ENCODE results near the gene TRIO.
A peak's percentile ranks its signal among the peaks of the same experiment; 100 is the strongest.
"Not testable (repeated sequence)": the region's sequence is repeated elsewhere in the genome, so short reads cannot be mapped to it uniquely, and the experiment has no call there.

The TRIO gene

DNA sequence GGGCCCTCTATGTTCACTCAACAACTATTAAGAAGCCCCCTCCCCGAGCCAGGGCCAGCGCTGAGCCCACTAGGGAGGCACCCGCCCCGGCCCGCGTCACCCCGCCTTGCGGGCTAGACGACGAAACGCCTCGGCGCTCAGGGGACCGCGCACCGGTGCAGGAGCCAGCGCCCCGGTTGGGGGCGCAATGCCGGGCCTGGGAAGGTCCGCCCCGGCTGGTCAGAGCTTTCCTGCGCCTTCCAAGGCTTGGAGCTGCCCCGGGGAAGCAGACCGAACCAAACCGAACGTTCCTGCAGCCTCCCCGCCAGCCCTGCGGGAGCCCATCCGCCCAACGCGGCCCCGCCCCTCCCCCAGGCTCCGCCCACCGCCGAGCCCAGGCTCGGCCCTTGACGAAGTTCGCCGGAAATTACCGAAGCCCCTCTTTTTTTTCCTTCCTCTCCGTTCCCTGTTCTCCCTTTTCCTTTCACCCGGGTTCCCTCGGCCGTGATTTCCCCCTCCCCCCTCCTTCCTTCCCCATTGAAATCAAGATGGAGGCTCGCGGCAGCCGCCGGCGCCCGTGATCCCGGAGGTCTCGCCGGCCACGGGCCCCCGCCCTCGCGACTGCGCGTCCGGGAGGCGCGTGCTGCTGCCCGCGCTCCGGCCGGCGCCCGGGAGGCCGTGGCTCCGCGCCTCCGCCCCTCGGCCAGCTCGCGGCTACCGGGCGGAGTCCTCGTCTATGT is at the start of gene TRIO:
TRIO (plus strand) TSS at position 516 of the 719 bp plus-strand sequence. CDS start 384 bp downstream, outside the sequence.
- peak; percentile 57 to 75 for DNase-seq (ENCODE audit: low read depth in 2 of 2)

- DNase-seq (ENCODE audit: low read depth in 2 of 2): not testable (repeated sequence)
These were observed 45.8 kb upstream of the TRIO start for GRCh38 chr5:14097380-14097779.

GRCh38 chr5:14097998-14098471 is 45.1 kb upstream of the TRIO start:
- DNase-seq (ENCODE audit: low read depth in 2 of 2): no peak

GRCh38 chr5:14100281-14100680 is 42.9 kb upstream of the TRIO start:
- no peak for DNase-seq (ENCODE audit: low read depth in 2 of 2)

DNA sequence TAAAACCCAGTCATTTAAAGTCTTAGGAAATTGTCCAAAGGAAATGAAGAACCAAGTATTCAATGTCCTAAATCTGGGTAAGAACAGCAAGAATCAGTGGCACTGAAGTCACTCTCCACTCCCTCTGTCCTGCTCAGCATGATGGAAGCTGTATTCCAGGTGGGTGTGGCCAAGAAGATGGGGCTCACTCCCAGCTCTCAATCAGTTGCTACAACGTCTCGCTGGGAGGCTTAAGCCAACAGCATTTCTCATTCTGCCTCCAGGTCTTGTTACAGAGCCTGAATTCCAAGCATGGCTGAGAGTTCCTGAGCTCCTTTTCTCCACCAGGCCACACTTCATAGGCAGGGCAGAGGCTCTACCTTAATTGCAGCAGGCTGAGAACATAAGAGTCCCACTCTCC is 41.2 kb upstream of the TRIO start:
- DNase-seq (ENCODE audit: low read depth in 2 of 2): no peak

DNA sequence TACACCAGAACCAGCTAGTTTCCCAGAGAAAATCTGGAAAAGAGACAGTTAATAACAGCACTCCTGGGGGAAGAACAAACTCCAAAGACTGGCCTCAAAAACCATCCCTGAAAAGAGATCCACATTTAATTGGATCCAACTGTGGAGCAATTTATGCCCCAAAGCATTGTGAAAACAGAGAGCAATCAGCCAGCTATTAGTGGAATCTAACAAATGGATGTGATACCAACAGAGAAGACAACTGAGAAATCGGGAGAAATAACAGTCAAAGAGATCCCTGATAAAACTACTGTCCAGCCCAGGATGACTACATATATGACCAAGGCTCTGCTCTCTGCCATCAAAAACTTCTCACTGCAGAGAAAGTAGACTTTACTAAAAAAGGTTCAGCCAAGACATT is 40.5 kb upstream of the TRIO start:
- DNase-seq (ENCODE audit: low read depth in 2 of 2): no peak

- no peak for DNase-seq (ENCODE audit: low read depth in 2 of 2)
These were observed 37.3 kb upstream of the TRIO start for GRCh38 chr5:14105718-14106410.

GRCh38 chr5:14107536-14107935 is 35.6 kb upstream of the TRIO start:
- DNase-seq (ENCODE audit: low read depth in 2 of 2): no peak

DNA sequence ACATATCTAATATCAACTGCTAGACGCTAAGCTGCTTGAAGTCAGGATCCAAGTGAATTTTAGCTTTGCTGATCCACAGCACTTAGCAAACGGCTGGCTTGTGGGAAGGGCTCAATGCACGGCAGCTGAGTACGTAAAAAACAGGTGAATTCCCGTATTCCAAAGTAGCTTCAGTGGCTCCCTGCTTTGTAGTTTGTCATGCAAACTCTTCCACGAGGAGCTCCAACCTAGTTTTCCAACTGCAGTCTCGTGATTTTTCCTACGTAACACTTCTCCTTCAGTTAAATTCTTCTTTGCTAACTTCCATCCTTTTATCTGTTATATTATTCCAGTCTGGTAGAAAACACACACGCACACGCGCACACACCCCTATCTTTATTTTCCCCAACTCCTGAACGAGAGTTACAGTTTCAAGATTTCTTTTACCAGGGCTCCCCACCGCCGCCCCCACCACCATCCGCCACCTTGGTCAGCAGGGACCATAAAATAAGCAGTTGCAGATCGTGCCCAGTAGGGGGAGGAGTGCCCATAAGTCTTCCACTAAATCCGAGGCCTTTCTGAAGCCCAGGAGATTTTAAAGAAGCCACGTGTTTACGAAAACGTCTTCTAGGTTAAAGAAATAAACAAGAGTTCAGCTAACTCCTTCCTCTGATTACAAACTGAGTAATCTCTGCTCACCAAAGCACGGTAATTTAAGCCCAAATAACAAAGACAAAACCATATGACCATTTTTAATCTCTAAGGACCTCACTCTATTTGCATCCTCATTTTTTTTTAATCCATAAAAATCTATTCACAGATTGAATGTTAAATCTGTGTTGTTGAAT is 34.8 kb upstream of the TRIO start:
- DNase-seq (ENCODE audit: low read depth in 2 of 2): peak; percentile 8 to 10

- DNase-seq (ENCODE audit: low read depth in 2 of 2): no peak
These were observed 33.9 kb upstream of the TRIO start for GRCh38 chr5:14109041-14109747.

DNA sequence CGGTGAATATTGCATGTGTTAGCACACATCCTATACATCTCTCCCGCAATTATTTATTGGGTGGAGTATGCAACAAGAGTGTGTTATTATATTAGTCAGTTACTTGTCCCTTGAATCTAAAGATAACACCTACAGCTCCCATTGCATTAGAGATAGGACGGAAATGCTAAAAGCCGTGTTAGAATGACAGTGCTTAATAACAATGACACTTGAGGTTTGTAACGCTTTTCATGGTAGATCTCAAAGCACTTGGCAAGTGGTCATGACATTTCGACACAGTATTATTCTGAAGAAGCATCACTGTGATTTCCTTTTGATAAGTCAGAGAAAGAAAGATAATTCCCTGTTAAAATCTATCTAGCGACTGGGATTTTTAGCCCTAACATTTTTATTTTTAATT is 33.4 kb upstream of the TRIO start:
- DNase-seq (ENCODE audit: low read depth in 2 of 2): no peak

DNA sequence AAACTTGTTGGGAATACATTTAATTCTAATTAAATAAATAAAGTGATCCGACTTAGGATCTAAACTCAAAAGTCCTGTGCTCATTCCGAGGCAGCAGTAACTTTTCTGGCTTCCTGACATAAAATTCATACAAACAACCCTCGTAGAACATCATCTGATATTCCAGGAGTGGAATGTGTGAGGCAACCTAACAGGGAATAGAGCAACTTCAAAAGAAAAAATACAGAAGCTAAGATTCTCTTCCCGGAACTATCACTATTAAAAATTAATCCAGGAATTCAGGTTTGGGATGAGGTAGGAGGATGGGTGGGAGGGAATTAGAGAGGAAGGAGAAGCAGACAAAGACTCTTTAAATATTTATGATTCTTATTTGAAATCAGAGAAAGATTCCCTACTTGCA is 32.9 kb upstream of the TRIO start:
- no peak for DNase-seq (ENCODE audit: low read depth in 2 of 2)

DNA sequence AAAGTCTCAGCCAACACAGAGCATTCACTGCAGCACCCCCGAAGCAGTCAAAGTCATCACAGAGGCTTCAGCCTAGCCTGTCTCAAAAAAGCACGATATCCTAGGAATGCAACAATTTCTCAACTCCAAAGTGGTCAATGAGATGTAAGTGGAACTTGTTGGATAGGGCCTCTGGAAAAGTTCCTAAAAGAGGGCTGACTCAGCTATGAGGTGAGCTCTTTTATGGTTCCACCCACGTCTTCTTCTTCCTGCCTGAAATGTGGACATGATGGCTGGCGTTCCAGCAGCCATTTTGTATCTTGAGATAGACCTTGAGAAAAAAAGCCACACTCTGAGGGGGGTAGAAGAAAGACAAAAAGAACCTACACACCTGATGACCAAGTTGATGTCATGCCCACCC is 32.5 kb upstream of the TRIO start:
- no peak for DNase-seq (ENCODE audit: low read depth in 2 of 2)

DNA sequence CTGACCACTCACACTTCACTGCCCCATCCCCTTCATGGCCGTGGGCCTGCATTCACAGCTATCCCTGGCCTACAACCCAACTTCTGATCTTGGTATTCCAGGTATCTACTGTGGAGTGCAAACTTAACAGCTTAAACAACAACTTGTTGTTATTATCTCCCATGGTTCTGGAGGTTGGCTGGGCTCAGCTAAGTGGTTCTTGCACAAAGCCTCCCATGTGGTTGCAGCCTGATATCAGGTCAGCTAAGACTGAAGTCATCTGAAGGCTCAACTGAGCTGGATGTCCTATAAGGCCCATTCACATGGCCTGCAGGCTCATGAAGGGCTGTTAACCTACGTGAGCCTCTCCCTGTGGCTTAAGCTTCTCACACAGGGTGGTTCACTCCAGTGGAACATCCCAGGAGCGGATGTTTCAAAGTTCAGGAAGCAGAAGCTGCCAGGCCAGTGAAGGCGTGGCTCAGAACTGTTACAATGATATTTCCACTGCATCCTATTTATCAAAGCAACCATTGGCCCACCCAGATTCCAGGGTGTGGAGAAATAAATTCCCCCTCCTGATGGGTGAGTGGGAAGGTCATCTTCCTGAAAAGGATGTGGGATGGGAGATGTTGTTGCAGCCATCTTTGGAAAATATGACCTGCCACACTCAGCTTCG is 30.0 kb upstream of the TRIO start:
- DNase-seq (ENCODE audit: low read depth in 2 of 2): no peak

DNA sequence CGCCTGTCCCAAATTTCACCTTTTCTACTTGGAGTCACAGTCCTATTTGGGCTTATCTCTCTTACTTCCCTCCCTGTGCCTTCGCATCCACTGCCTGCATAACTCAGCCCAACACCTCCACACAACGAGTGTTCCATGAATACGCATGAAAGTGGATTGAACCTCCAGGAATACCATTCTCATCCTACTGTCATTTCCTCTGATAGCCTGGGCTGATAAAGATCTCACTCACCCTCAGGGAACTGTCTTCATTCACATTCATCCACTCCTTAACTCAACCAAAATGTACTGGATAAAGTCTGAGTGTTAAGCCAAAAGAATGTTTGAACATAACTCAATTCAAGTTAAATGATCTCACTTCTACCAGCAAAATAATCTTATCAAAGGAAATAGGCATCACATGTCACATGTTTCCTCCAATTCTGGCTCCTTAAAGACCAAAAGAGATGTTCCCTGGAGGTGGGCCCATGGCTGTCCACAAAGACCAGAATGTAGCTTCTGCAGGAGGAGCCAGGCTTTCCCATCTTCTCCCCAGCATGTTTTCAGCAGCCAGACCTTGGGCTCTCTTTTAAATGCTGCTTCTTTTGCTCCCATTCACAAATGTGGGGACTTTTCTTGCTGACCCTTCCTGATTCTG is 28.4 kb upstream of the TRIO start:
- DNase-seq (ENCODE audit: low read depth in 2 of 2): no peak

DNA sequence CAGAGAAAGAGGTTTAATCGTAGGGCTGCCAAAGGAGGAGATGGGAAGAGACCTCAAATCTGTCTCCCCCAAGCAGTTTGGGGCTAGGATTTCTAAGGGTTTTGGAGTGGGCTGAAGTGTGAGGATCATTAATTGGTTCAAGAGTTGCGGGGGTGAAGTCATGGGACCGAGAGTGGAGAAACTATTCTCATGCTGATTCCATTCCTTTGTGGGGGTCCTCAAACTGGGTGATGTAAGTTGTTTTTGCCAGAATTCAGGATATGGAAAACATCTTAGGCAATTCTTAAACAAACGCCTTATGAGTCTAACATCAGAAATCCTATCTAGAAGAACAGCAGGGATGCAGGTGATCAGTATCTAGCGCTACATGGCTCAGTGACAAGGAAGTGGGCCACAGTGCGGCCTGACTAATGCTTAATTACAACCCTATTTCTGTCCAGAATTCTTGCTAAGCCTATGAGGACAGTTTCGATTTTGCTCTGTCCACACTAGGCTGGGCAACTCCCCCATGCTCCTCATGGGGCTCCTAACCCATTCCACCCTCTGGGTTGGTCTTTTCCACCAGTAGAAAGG is 27.7 kb upstream of the TRIO start:
- DNase-seq (ENCODE audit: low read depth in 2 of 2): no peak

DNA sequence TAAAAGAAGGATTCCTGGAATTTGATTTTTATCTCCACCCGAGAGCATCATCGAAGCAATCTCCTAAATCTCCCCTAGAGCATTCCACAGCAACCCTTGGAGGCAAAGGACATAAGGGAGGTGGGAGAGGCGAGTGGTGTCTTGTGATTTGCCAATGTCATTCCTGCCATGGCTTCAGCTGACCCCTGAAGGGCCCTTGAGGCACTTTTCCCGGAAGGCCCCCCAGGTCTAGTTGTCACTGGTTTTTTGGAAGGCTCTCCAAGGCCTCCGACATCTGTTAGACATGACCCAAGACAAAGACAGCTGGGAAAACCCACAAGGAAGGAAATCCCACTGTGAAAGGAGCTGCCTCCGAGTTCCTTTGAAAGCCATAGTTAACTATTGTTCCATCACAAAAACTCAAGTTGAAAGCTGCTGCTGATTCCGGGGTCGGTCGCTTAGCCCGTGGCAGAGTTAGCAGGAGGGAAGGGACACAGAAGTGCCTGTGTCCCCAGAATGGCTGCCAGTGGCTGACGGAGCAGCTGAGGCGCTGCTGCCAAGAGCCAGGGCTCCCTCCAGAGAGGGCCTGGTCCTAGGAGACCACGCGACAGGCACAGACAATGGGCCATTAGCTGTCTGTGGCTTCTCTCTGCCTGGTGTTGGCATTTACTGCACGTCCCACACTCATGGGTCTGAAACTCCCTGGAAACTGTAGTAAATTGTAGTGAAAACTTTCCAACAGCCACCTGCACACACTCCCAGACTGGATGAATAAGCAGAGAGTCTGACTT is 24.4 kb upstream of the TRIO start:
- no peak for DNase-seq (ENCODE audit: low read depth in 2 of 2)

DNA sequence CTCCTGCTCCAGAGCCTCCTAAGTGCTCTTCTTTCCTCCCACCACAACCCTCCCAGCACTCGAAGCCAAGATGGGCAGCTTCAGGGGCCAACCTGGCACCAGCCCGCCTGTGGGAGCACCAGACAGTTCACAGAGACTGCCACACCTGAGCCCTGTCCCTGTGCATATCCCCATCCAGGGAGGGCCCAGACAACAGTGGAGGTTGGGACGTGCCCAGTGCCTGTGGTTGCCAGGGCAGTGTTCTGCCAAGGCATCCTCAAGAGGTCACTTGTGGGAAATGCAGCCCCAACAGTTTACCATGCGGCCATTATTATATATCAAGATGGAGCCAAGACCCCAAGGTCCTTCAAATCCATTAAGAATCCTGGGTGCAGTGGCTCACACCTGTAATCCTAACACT is 23.0 kb upstream of the TRIO start:
- no peak for DNase-seq (ENCODE audit: low read depth in 2 of 2)

DNA sequence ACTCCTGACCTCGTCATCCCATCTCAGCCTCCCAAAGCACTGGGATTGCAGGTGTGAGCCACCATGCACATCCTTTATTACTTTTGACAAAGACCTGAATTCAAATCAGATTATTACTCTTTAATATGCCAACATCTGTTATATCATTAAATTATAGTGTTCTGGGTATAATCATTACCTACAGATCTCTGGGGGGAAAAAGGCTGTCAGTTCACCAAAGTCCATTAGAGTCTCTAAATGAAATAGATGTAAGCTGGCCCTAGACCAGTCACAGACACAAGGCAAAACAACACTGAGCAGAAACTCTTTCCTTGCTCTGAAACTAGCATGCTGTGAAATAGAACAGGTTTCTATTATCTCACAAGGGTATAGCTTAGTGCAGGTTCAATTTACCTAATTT is 21.6 kb upstream of the TRIO start:
- no peak for DNase-seq (ENCODE audit: low read depth in 2 of 2)

GRCh38 chr5:14122089-14122488 is 21.1 kb upstream of the TRIO start:
- no peak for DNase-seq (ENCODE audit: low read depth in 2 of 2)
